Psoas muscle (tissue), 8 donors: Measurements from ENCODE around the gene AQR. TPM values are rescaled to one million over a fixed set of nuclear protein-coding genes. Genes with fewer than 3 reads are reported as not detected.
A peak's percentile ranks its signal among the peaks of the same experiment; 100 is the strongest.

Experiments used
- ATAC-seq, 4 donors: fragments of 200-7000 bp; cut with Tn5 transposase; one replicate each; pipeline ENCODE4 v1.9.1; 2020; ENCODE audit warnings: moderate library complexity in 3 of 4, mild to moderate bottlenecking in 2 of 4
- DNase-seq, 2 donors: peaks; one replicate each; pipeline ENCODE4 v3.0.0-alpha.2; 2020
- H3K27ac ChIP-seq: fragments of 200-600 bp; one replicate; pipeline ENCODE4 v1.8.0; 2022
- H3K27me3 ChIP-seq, 3 donors: fragments of 200-600 bp in 1 of 3; one replicate each; pipeline versions ENCODE4 v1.6.1 to v1.8.0; 2013 to 2022; ENCODE audit warnings: low read length in 2 of 3, mild to moderate bottlenecking in 2 of 3, moderate library complexity in 1 of 3; ENCODE audit not compliant: insufficient read depth in 3 of 3
- H3K36me3 ChIP-seq, 2 donors: fragments of 200-600 bp in 1 of 2; one replicate each; pipeline versions ENCODE4 v1.6.1 to v1.8.0; 2013 to 2022; ENCODE audit warnings: low read depth in 1 of 2, mild to moderate bottlenecking in 1 of 2, moderate library complexity in 1 of 2; ENCODE audit not compliant: insufficient read depth in 1 of 2
- H3K4me1 ChIP-seq: fragments of 200-600 bp; one replicate; pipeline ENCODE4 v1.8.0; 2022
- H3K4me3 ChIP-seq: fragments of 200-600 bp; one replicate; pipeline ENCODE4 v1.8.0; 2022; ENCODE audit warnings: mild to moderate bottlenecking
- H3K9me3 ChIP-seq: fragments of 200-600 bp; one replicate; pipeline ENCODE4 v1.8.0; 2022
- CTCF ChIP-seq: fragments of 200-600 bp; IDR thresholded peaks from one replicate; pipeline ENCODE4 v1.8.0; 2022; ENCODE audit warnings: antibody characterized with exemption
- WGBS, 3 donors: extraction: QIAGEN DNeasy Blood & Tissue Kit; methylation state at CpG; one replicate each; pipeline versions ENCODE4 v1.1.6 to v1.1.7; 2013; 5-methylcytosine and 5-hydroxymethylcytosine counted together
- intact Hi-C, 2 donors: fragments of 100-400 bp; cut with DNase I; formaldehyde crosslinking; loops; one replicate each; pipeline versions ENCODE4 v1.11.0 to v1.14.2; 2022
- polyA plus RNA-seq, 3 donors: library from polyadenylated mRNA; stranded (reverse); fragments of 200-250 nt; gene quantifications; one replicate each; pipeline ENCODE4 v1.2.3, GENCODE V29; 2013
- total RNA-seq, 4 donors: library from RNA; stranded (reverse); fragmentation: NEBNext Ultra II Directional in 2 of 4; extraction: Animal tissue kit (Norgen Biotek cat#: 25700) in 2 of 4; gene quantifications; one replicate each; pipeline versions ENCODE4 v1.2.1 to v1.2.4, GENCODE V29; 2021 to 2023
- donor health status: healthy with polysubstance abuse.
- donor health status: DM: no; HTN: no; CAD: no; lungs with moderate emphysema.
- donor health status: Bipolar disorder and iron deficiency.
- donor health status: healthy.
- donor health status: DM: yes; HTN: yes; CAD: no.
- donor health status: DM: no; HTN: no; CAD: no.
- donor health status: DM: no; HTN: no; CAD: no.
- donor health status: DM: yes; HTN: yes; CAD: no.

AQR gene
- total and polyA plus RNA-seq, 7 donors = 3.4 to 12.2 (median 8.4) TPM

- Histone ChIP-seq H3K27me3 (no peaks in the 10 kb centered on the region), H3K27ac (no peak overlapping the region), H3K9me3 (no peaks in the 10 kb centered on the region), H3K36me3 (no peaks in the 10 kb centered on the region), H3K4me3 (no peak overlapping the region), H3K4me1 (no peaks in the 10 kb centered on the region)
- DNase-seq (no peak), ATAC-seq (no peak)
- intact Hi-C loops = no loop called here
- TF ChIP-seq CTCF = no peak
- WGBS, 3 donors = 93 to 99% (median 97%) methylated on average over 3 of the region's 3 CpGs
Observed at GRCh38 chr15:34849364-34849959, 120.1 kb downstream of the AQR start.

GRCh38 chr15:34847598-34847997, 121.9 kb downstream of the AQR start:
- Histone ChIP-seq H3K36me3 (no peaks in the 10 kb centered on the region), H3K4me3 (no peak overlapping the region), H3K27me3 (no peaks in the 10 kb centered on the region), H3K4me1 (no peaks in the 10 kb centered on the region), H3K9me3 (no peaks in the 10 kb centered on the region), H3K27ac (no peak overlapping the region)
- DNase-seq = no peak
- 88 to 96% (median 96%) methylated on average over 1 of the region's 1 CpG for WGBS, 3 donors
- intact Hi-C loops = no loop called here
- no peak for TF ChIP-seq CTCF
- ATAC-seq = no peak

GRCh38 chr15:34841262-34841725, 128.2 kb downstream of the AQR start:
- no peaks in the 10 kb centered on the region for H3K4me1 ChIP-seq
- no peak overlapping the region for H3K4me3 ChIP-seq
- TF ChIP-seq CTCF = no peak
- no peaks in the 10 kb centered on the region for H3K27me3 ChIP-seq
- H3K9me3 ChIP-seq = no peaks in the 10 kb centered on the region
- intact Hi-C loops = no loop called here
- H3K27ac ChIP-seq = no peak overlapping the region
- DNase-seq (no peak), ATAC-seq (peak; percentile 39 to 67 (median 48))
- H3K36me3 ChIP-seq = no peaks in the 10 kb centered on the region

GRCh38 chr15:34838282-34838681, 131.3 kb downstream of the AQR start:
- Histone ChIP-seq H3K27ac (no peak overlapping the region), H3K27me3 (no peaks in the 10 kb centered on the region), H3K4me3 (no peak overlapping the region), H3K4me1 (no peaks in the 10 kb centered on the region), H3K36me3 (no peaks in the 10 kb centered on the region), H3K9me3 (no peaks in the 10 kb centered on the region)
- intact Hi-C loops = loop anchor here in 1 of 2 donors (10.0 kb wide), 1 partner anchor 143 kb away; no protein-coding TSS in a partner anchor
- DNase-seq (no peak), ATAC-seq (no peak)
- WGBS, 3 donors = 93 to 99% (median 98%) methylated on average over 3 of the region's 3 CpGs
- TF ChIP-seq CTCF = no peak
